Measurements from ENCODE around the gene S100A4.
A peak's percentile ranks its signal among the peaks of the same experiment; 100 is the strongest.
"Not testable (repeated sequence)": the region's sequence is repeated elsewhere in the genome, so short reads cannot be mapped to it uniquely, and the experiment has no call there.

The S100A4 gene

GRCh38 chr1:153533689-153534201 lies 11.9 kb downstream of the S100A4 start:
- no peak for DNase-seq (ENCODE audit: low read depth in 3 of 3)

GRCh38 chr1:153532769-153533599 lies 12.6 kb downstream of the S100A4 start:
- DNase-seq (ENCODE audit: low read depth in 3 of 3) = peak; percentile 57 to 73 (median 69)

- DNase-seq (ENCODE audit: low read depth in 3 of 3) = no peak
Observed at GRCh38 chr1:153532181-153532580, 13.4 kb downstream of the S100A4 start.

- no peak for DNase-seq (ENCODE audit: low read depth in 3 of 3)
Observed at GRCh38 chr1:153531638-153532037, 14.0 kb downstream of the S100A4 start.

GRCh38 chr1:153527683-153528040 lies 17.9 kb downstream of the S100A4 start:
- no peak for DNase-seq (ENCODE audit: low read depth in 3 of 3)

GRCh38 chr1:153527023-153527682 lies 18.5 kb downstream of the S100A4 start:
- DNase-seq (ENCODE audit: low read depth in 3 of 3) = no peak

GRCh38 chr1:153526132-153526543 lies 19.5 kb downstream of the S100A4 start:
- no peak for DNase-seq (ENCODE audit: low read depth in 3 of 3)

GRCh38 chr1:153525088-153525728 lies 20.4 kb downstream of the S100A4 start:
- no peak for DNase-seq (ENCODE audit: low read depth in 3 of 3)

GRCh38 chr1:153522353-153523048 lies 23.1 kb downstream of the S100A4 start:
- not testable (repeated sequence) for DNase-seq (ENCODE audit: low read depth in 3 of 3)

- DNase-seq (ENCODE audit: low read depth in 3 of 3) = not testable (repeated sequence)
Observed at GRCh38 chr1:153521808-153522207, 23.8 kb downstream of the S100A4 start.

- no peak for DNase-seq (ENCODE audit: low read depth in 3 of 3)
Observed at GRCh38 chr1:153520818-153521476, 24.7 kb downstream of the S100A4 start.

GRCh38 chr1:153520137-153520691 lies 25.4 kb downstream of the S100A4 start:
- DNase-seq (ENCODE audit: low read depth in 3 of 3) = not testable (repeated sequence)

GRCh38 chr1:153519242-153519641 lies 26.4 kb downstream of the S100A4 start:
- no peak for DNase-seq (ENCODE audit: low read depth in 3 of 3)

- DNase-seq (ENCODE audit: low read depth in 3 of 3) = no peak
Observed at GRCh38 chr1:153515504-153516394, 29.9 kb downstream of the S100A4 start.

GRCh38 chr1:153513666-153514065 lies 31.9 kb downstream of the S100A4 start:
- no peak for DNase-seq (ENCODE audit: low read depth in 3 of 3)

- no peak for DNase-seq (ENCODE audit: low read depth in 3 of 3)
Observed at GRCh38 chr1:153513023-153513422, 32.6 kb downstream of the S100A4 start.

GRCh38 chr1:153510984-153511410 lies 34.6 kb downstream of the S100A4 start:
- DNase-seq (ENCODE audit: low read depth in 3 of 3) = peak; percentile 58 to 84 (median 75)

GRCh38 chr1:153509729-153510354 lies 35.8 kb downstream of the S100A4 start:
- peak; percentile 47 to 70 (median 60) for DNase-seq (ENCODE audit: low read depth in 3 of 3)

GRCh38 chr1:153509036-153509435 lies 36.6 kb downstream of the S100A4 start:
- no peak for DNase-seq (ENCODE audit: low read depth in 3 of 3)

Data from stimulated activated CD4-positive, alpha-beta T cell treated with anti-CD3 and anti-CD28 coated beads, TNF-alpha, amount 100 ng/mL, for 48 hours (primary cell).